Activated naive CD8-positive, alpha-beta T cell treated with anti-CD3 and anti-CD28 coated beads, Interleukin-2, amount 50 U/mL, for 16 hours (primary cell): Measurements from ENCODE around the gene NEDD4L.

Experiments used
- DNase-seq: peaks from one replicate; pipeline ENCODE4 v3.0.0-alpha.2; 2020; ENCODE audit warnings: low read depth, low spot score

NEDD4L gene

GRCh38 chr18:58052960-58053359, 8.9 kb downstream of the NEDD4L start:
- no peak for DNase-seq

GRCh38 chr18:58054041-58054781, 10.2 kb downstream of the NEDD4L start:
- no peak for DNase-seq

GRCh38 chr18:58055890-58056558, 12.0 kb downstream of the NEDD4L start:
- DNase-seq, result no peak

GRCh38 chr18:58056852-58057251, 12.8 kb downstream of the NEDD4L start:
- DNase-seq, result no peak

GRCh38 chr18:58057291-58057965, 13.4 kb downstream of the NEDD4L start:
- no peak for DNase-seq

- DNase-seq, result no peak
Observed at GRCh38 chr18:58058720-58059119, 14.7 kb downstream of the NEDD4L start.

GRCh38 chr18:58060254-58060653, 16.2 kb downstream of the NEDD4L start:
- no peak for DNase-seq

GRCh38 chr18:58061349-58061748, 17.3 kb downstream of the NEDD4L start:
- no peak for DNase-seq

- DNase-seq, result no peak
Observed at GRCh38 chr18:58064406-58064998, 20.5 kb downstream of the NEDD4L start.

GRCh38 chr18:58065956-58066355, 21.9 kb downstream of the NEDD4L start:
- DNase-seq, result no peak

- no peak for DNase-seq
Observed at GRCh38 chr18:58067601-58068000, 23.6 kb downstream of the NEDD4L start.

GRCh38 chr18:58069099-58069498, 25.1 kb downstream of the NEDD4L start:
- no peak for DNase-seq

GRCh38 chr18:58069721-58070292, 25.8 kb downstream of the NEDD4L start:
- no peak for DNase-seq

GRCh38 chr18:58076052-58076451, 32.0 kb downstream of the NEDD4L start:
- no peak for DNase-seq

- no peak for DNase-seq
Observed at GRCh38 chr18:58077329-58077728, 33.3 kb downstream of the NEDD4L start.

- DNase-seq, result no peak
Observed at GRCh38 chr18:58078889-58079573, 35.0 kb downstream of the NEDD4L start.

- no peak for DNase-seq
Observed at GRCh38 chr18:58080451-58080850, 36.4 kb downstream of the NEDD4L start.

GRCh38 chr18:58087928-58088690, 44.1 kb downstream of the NEDD4L start:
- no peak for DNase-seq

- DNase-seq, result no peak
Observed at GRCh38 chr18:58088691-58089065, 44.7 kb downstream of the NEDD4L start.

- DNase-seq, result no peak
Observed at GRCh38 chr18:58091099-58091611, 47.1 kb downstream of the NEDD4L start.
